Activated CD8-positive, alpha-beta memory T cell treated with anti-CD3 and anti-CD28 coated beads, Interleukin-2, amount 50 U/mL, for 48 hours (primary cell): Measurements from ENCODE around the gene EHMT2.
"Not testable (repeated sequence)": the region's sequence is repeated elsewhere in the genome, so short reads cannot be mapped to it uniquely, and the experiment has no call there.

Source experiments
- DNase-seq: peaks from one replicate; pipeline ENCODE4 v3.0.0-alpha.2; 2020

EHMT2 gene

DNA sequence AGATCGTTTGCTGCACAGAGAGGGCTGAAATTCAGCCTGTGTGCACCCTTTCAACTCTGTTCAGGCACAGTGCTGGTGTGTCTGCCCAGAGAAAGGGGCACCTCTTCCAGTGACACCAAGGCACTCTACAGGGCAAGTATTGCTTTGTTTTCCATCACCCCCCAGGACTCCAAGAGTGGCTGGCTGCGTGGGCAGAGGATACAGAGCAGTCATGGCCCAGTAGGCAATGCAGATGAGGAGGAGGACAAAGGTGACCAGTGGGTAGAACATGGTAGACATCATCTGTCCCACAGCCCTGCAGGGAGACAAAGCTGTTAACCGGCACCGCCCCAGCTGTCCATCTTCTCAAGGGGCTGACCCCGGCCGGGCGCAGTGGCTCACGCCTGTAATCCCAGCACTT is 28.2 kb downstream of the EHMT2 start:
- DNase-seq, result no peak

- not testable (repeated sequence) for DNase-seq
Measured at GRCh38 chr6:31868658-31868971, 28.9 kb downstream of the EHMT2 start.

GRCh38 chr6:31865205-31866118 is 32.0 kb downstream of the EHMT2 start:
- DNase-seq, result no peak

- DNase-seq, result no peak
Measured at GRCh38 chr6:31864818-31865204, 32.7 kb downstream of the EHMT2 start.

DNA sequence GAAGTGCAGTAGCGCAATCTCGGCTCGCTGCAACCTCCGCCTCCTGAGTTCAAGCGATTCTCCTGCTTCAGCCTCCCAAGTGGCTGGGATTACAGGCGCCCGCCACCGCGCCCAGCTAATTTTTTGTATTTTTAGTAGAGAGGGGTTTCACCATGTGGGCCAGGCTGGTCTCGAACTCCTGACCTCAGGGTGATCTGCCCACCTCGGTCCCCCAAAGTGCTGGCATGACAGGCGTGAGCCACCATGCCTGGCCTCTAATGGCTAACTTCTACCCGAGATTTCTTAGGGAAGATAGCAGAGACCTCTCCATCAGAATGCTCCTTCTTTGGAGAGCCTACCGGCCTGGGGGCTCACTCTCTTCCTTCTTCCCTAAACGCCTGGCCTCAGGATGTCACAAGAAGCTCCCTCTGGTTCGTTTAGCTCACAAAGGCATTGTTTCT is 33.4 kb downstream of the EHMT2 start:
- peak; percentile 60 for DNase-seq

DNA sequence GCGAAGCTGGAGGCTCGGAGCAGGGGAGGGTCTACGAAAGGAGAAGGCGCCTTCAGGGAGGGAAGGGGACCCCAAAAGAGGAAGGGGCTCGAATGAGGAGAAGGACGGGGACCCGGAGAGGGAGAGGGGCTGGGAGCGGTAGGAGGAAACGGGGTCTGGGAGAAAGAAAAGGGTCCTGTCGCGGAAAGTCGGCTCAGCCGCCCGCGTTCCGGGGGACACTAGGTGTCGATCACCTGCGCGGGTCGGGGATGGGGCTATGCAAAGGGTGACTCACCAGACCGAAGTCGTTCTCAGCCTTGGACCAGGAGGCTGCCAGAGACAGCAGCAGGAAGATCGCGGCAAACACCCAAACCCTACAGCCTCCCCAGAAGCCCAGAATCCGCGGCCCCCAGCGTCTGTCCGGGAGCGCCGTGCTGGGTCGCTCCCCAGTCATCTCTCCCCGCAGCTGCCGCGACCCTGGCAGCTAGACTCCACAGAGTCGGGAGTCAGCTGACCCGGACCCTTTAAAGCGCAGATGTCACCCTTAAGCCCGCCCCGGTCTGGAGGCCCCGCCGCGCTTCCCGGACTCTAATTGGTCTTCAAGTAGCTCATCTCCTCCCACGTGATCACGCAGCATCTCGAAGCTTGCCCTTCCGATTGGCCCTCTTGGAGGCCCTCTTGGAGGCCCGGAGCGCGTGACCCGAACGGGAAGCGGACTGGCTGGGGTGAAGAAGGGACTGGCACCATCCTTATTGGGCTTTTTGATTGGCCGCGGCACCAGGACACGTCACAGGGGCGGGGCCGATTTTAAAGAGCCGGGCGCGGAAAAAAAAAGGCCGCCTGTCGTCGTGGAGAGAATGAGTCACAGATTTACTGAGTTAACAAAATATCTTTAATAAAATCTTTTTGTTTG is 34.9 kb downstream of the EHMT2 start, which contains the start of gene NEU1:
Gene NEU1, minus strand, starts transcription at position 478 of the 892 bp plus-strand sequence. Its CDS starts 45 bp downstream, at position 433.
- DNase-seq, result peak; percentile 97

DNA sequence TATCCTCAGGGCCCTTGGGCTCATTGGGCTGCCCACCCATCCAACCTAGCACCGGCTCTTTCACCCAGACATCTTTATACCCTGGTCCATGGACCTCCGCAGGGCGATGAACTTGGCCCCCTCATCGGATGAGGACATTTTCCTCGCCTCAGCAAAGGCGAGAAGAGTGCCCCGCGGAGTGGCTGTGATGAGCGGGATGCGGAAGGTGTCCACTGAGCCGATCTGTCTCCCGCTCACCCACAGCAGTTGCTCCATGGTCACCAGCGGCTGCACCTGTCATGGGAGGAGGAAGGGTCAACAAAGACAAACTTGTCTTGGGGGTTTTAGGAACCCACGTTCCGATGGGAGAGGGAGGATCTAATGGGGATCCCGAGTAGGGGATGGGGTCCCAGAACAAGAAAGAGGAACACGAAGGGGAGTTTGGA is 35.6 kb downstream of the EHMT2 start:
- DNase-seq, result no peak

DNA sequence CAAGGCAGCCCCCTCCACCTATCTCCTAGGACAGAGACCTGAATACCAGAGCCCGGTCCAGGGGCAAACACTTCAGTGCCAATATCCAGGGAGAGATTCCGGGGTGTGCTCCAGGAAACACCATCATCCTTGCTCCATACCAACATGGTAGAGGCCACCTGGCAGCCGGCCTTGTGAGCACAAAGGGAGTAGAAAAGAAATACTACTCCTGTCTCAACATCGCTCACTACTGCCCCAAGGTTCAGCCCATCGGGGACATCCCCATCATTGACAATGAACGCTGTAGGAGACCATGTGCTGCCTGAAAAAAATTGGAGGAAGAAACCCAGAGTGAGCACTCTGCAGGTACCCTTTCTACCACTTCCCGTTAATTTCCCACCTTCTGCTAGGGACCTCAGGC is 36.3 kb downstream of the EHMT2 start:
- DNase-seq, result no peak

GRCh38 chr6:31860349-31860748 is 37.1 kb downstream of the EHMT2 start:
- no peak for DNase-seq

GRCh38 chr6:31859923-31860322 is 37.6 kb downstream of the EHMT2 start:
- no peak for DNase-seq

- no peak for DNase-seq
Measured at GRCh38 chr6:31858707-31859106, 38.8 kb downstream of the EHMT2 start.

- not testable (repeated sequence) for DNase-seq
Measured at GRCh38 chr6:31857774-31858173, 39.7 kb downstream of the EHMT2 start.

DNA sequence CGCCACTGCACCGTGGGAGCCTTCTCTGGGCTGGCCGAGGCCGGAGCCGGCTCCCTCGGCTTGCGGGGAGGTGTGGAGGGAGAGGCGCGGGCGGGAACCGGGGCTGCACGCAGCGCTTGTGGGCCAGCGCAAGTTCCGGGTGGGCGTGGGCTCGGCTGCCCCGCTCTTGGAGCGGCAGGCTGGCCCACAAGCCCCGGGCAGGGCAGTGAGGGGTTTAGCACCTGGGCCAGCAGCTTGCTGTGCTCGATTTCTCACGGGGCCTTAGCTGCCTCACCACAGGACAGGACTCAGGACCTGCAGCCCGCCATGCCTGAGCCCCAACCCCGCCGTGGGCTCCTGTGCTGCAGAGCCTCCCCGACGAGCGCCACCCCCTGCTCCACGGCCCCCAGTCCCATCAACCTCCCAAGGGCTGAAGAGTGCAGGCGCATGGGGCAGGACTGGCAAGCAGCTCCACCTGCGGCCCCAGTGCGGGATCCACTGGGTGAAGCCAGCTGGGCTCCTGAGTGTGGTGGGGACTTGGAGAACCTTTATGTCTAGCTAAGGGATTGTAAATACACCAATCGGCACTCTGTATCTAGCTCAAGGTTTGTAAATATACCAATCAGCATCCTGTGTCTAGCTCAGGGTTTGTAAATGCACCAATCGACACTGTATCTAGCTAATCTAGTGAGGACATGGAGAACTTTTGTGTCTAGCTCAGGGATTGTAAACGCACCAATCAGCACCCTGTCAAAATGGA is 45.3 kb downstream of the EHMT2 start:
- DNase-seq, result not testable (repeated sequence)

GRCh38 chr6:31851485-31851832 is 46.0 kb downstream of the EHMT2 start:
- no peak for DNase-seq

GRCh38 chr6:31850765-31851484 is 46.6 kb downstream of the EHMT2 start:
- no peak for DNase-seq

GRCh38 chr6:31847276-31847978 is 50.1 kb downstream of the EHMT2 start:
- no peak for DNase-seq

DNA sequence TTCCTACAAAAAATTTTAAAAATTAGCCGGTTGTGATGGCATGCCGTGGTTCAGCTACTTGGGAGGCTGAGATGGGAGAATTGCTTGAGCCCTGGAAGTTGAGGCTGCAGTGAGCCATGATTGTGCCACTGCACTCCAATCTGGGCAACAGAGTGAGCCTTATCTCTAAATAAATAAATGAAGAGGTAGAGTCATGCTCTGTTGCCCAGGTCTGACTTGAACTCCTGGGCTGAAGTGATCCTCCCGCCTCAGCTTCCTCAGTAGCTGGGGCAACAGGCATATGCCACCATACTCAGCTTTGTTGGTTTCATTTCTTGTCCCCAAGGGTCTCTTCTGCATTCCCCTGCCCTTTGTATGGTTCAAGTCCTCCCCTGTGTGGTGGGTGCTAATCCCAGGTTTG is 53.0 kb downstream of the EHMT2 start:
- no peak for DNase-seq

- no peak for DNase-seq
Measured at GRCh38 chr6:31842053-31842452, 55.4 kb downstream of the EHMT2 start.

GRCh38 chr6:31839779-31840126 is 57.7 kb downstream of the EHMT2 start:
- DNase-seq, result not testable (repeated sequence)

DNA sequence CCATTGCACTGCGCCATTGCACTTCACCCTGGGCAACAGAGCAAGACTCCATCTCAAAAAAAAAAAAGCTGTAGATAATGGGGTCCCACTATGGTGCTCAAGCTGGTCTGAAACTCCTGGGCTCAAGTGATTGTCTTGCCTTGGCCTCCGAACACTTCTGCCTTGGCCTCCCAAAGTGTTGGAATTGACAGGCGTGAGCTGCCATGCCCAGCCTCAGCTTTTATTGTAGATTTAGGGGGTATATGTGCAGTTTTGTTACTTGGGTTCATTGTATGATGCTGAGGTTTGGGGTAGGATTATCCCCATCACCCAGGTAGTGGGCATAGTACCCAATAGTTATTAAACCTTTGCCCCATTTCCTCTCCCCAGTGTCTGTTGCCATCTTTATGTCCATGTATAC is 58.5 kb downstream of the EHMT2 start:
- DNase-seq, result no peak

DNA sequence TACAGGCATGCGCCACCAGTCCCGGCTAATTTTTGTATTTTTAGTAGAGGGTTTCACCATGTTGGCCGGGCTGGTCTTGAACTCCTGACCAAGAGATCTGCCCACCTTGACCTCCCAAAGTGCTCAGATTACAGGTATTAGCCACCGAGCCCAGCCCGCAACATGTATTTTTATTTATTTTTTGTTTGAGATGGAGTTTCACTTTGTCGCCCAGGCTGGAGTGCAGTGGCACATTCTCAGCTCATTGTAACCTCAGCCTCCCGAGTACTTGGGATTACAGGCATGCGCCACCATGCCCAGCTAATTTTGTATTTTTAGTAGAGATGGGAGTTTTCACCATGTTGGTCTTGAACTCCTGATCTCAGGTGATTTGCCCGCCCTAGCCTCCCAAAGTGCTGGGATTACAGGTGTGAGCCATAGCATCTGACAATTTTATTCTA is 59.4 kb downstream of the EHMT2 start:
- not testable (repeated sequence) for DNase-seq
